AG09319 (cell line): ENCODE data around the gene TRAPPC2L.
"Not testable (repeated sequence)": the region's sequence is repeated elsewhere in the genome, so short reads cannot be mapped to it uniquely, and the experiment has no call there.

Source experiments
- DNase-seq: peaks from one replicate; pipeline ENCODE4 v3.0.0-alpha.2; 2010; ENCODE audit warnings: low read depth; ENCODE audit errors: extremely low read depth
- TF ChIP-seq, protein P1 (sequence below): IDR thresholded peaks from 2 replicates; pipeline ENCODE4 v1.5.1; 2011; ENCODE audit warnings: low read depth, mild to moderate bottlenecking, inconsistent platforms, low read length, moderate library complexity

The TRAPPC2L gene

DNA sequence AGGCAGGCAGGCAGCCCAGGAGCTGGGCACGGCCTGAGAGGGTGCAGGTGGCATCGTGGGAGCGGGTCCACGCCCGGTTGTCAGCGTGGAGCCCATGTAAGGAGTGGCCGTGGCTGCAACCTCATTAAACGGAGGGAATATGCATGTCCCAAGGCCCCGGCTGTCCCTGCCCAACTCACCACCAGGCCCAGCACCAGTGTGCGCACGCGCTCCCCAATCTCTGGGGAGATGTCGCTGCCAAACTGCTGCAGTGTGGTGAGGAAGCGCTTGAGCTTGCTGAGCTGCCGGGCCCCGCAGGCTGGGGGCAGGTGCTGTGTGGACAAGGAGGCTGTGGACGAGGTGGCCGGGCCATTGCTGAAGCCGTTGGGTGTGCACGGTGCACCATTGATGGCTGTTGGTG, 35.1 kb downstream of the TRAPPC2L start:
- TF ChIP-seq, protein P1, sequence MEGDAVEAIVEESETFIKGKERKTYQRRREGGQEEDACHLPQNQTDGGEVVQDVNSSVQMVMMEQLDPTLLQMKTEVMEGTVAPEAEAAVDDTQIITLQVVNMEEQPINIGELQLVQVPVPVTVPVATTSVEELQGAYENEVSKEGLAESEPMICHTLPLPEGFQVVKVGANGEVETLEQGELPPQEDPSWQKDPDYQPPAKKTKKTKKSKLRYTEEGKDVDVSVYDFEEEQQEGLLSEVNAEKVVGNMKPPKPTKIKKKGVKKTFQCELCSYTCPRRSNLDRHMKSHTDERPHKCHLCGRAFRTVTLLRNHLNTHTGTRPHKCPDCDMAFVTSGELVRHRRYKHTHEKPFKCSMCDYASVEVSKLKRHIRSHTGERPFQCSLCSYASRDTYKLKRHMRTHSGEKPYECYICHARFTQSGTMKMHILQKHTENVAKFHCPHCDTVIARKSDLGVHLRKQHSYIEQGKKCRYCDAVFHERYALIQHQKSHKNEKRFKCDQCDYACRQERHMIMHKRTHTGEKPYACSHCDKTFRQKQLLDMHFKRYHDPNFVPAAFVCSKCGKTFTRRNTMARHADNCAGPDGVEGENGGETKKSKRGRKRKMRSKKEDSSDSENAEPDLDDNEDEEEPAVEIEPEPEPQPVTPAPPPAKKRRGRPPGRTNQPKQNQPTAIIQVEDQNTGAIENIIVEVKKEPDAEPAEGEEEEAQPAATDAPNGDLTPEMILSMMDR = no peak
- no peak for DNase-seq

DNA sequence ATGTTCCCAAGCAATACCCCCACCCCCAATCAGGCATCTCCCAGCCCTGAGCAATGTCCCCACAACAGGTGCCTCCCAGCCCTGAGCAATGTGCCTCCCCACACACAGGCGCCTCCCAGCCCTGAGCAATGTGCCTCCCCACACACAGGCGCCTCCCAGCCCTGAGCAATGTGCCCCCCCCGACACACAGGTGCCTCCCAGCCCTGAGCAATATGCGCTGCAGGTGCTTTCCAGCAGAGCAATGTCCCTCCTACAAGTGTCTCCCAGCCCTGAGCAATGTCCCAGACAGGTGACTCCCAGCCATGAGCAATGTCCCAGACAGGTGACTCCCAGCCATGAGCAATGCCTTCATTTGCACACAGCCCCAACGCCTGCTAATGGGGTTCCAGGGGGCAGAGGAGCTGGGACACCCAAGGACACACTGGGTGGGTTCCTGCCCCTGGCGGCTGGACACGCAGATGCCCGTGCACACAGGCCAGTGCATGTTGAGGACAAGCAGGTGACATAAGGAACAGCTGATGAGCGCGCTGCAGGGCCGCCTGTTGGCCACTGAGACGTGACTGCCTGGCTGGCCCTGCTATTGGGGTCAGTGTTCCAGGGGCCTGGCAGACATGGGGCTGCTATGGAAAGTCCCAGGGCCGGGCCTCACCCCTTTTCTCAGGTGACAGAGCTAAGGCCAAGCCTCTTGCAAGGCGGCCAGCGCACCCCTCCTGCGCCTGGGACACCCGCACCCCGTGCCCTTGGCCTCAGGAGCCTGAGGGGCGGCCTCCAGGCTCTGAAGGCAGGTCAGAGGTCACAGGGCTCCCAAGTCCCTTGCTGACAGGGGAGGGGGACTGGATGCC, 36.4 kb downstream of the TRAPPC2L start:
- no peak for DNase-seq
- TF ChIP-seq, protein P1 = no peak

DNA sequence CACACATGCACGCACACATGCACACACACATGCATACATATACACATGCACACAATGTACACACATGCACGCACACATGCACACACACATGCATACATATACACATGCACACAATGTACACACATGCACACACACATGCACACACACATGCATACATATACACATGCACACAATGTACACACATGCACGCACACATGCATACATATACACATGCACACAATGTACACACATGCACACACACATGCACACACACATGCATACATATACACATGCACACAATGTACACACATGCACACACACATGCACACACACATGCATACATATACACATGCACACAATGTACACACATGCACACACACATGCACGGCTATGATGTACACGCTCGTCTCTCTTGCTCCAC, 37.3 kb downstream of the TRAPPC2L start:
- not testable (repeated sequence) for DNase-seq

DNA sequence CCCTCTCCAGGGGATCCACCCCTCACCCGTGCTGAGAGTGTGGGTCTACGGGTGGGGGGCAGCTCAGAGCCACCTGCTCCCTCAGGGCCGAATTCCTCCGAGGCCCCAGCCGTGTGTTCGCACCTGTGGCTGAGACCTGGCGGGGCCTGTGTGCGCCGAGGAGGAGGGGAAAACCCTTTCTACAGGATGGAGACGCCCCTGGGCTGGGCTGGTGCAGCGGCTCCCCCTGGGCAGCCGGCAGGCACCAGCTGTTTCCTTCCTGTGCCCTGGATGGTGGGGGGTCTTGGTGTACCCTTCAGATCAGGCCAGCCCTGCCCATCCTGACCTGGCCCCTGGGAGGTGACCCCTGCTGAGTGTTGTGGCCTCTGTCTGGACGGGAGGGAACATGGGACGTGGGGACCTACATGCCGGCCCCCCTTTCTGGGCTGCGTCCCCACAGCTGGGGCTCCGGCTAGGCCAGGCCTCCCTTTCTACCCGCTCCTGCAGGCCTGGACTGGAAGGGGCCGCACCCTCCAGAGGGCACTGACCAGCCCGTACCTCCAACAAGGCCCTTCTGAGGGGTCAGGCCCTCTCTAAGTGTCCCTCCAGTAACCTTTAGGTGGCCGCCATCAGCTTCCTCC, 37.9 kb downstream of the TRAPPC2L start:
- TF ChIP-seq, protein P1 = no peak
- DNase-seq = no peak

- TF ChIP-seq, protein P1 = no peak
- no peak for DNase-seq
Measured at GRCh38 chr16:88895335-88895734, 38.4 kb downstream of the TRAPPC2L start.

DNA sequence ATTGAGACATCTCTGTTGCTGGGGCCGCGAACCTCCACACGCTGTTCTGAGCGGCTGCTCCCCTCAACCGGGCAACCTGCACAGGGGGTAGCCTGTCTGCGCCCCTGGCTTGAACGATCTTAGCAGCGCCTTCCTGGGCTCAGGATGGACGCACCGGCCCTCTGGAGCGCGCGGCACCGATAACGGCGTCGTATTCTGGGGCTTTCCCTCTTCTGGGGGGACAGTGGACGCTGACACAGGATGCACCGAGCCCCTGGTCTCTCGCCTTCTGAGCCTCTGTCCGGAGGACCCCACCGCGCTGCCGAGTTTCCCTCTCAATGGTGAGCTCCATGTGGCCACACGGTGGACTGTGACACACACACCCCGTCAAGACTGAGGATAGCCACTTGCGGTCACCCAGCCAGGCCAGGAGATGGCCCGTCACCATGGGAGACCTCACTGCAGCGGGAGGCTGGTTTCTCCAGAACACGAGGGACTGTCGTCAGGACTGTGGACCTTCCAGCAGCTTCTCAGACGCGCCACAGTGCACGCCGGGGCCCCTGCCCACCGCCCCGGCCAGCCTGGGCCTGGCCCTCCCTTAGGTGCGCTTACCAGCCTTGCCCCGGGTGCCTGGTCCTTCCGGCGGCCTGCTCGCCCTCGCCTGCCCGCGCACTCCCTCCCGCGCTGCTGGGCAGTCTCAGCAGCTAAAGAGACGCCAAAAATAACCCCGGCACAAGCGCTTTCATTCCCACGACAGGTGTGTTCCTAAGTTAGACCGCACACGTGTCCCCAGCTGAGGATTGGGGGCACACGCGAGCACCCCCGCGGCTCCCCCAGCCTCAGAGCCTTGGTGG, 39.5 kb downstream of the TRAPPC2L start:
- TF ChIP-seq, protein P1 = no peak
- no peak for DNase-seq

DNA sequence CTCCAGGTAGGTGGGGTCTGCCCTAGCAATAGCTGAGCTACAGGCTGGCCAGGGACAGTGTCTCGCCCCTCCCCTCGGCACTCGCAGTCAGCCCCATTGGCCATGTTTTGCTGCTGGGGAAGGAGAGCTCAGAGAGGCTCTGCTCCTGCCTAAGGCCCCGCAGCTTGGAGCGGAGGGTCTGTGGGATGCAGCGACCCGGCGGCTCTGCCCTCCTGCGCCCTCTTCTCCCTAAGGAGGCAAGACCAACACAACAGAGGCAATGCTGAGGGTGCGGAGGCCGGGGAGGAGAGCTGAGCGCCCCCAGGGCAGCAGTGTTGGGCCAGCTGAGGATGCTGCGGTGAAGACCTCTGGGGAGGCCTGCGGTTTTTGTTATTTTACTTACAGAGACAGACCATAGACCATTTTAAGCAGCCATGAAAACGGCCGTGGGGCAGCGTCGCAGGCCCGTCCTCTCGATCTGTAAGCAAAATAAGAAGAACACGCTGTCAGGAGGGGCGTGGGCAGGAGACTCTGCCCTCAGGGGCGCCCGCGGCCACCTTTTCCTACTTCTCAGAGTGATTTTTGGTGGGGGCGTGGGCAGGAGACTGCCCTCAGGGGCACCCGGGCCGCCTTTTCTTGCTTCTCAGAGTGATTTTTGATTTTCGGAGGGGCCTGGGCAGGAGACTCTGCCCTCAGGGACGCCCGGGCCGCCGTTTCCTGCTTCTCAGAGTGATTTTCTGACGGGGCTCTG, 40.9 kb downstream of the TRAPPC2L start:
- TF ChIP-seq, protein P1 = no peak
- DNase-seq = no peak
